ENCODE data around the gene FCHSD2. TPM values are rescaled to one million over a fixed set of nuclear protein-coding genes. Genes with fewer than 3 reads are reported as not detected.
"Not testable (repeated sequence)": the region's sequence is repeated elsewhere in the genome, so short reads cannot be mapped to it uniquely, and the experiment has no call there.

Gene FCHSD2
- total RNA-seq, 3 donors from 2014 or later (not counting 1 experiment from before 2014, with no cell fraction given) = 39.4 to 59.1 (median 42.1) TPM

GRCh38 chr11:72981971-72982685, 160.0 kb downstream of the FCHSD2 start:
- peaks cover 21% of the 10 kb centered on the region for H3K36me3 ChIP-seq (ENCODE audit: control insufficient read depth, insufficient read depth, low read length)
- no peak overlapping the region for H3K4me3 Mint-ChIP-seq
- no peak for TF ChIP-seq CTCF (IDR thresholded peaks at IDR 0.05)
- H3K36me3 Mint-ChIP-seq = peaks cover under 1% of the 10 kb centered on the region
- intact Hi-C loops (cut with micrococcal nuclease) = no loop called here
- H3K4me1 Mint-ChIP-seq = no peaks in the 10 kb centered on the region
- no peak overlapping the region for H3K27ac ChIP-seq (ENCODE audit: low read length)
- no peaks in the 10 kb centered on the region for H3K9me3 ChIP-seq (ENCODE audit: control insufficient read depth, insufficient read depth, low read length)
- no peak overlapping the region for H3K4me3 ChIP-seq (ENCODE audit: low read length)
- no peaks in the 10 kb centered on the region for H3K27me3 Mint-ChIP-seq (ENCODE audit: low read depth in 2 of 2)
- WGBS (ENCODE audit: insufficient coverage) = 55% methylated on average over 3 of the region's 3 CpGs
- no peak for DNase-seq
- H3K27ac Mint-ChIP-seq = no peak overlapping the region
- ATAC-seq = no peak
- no peaks in the 10 kb centered on the region for H3K4me1 ChIP-seq (ENCODE audit: control insufficient read depth, insufficient read depth, low read length)
- no peaks in the 10 kb centered on the region for H3K27me3 ChIP-seq (ENCODE audit: control insufficient read depth, insufficient read depth, low read length)
- H3K9me3 Mint-ChIP-seq = no peaks in the 10 kb centered on the region

DNA sequence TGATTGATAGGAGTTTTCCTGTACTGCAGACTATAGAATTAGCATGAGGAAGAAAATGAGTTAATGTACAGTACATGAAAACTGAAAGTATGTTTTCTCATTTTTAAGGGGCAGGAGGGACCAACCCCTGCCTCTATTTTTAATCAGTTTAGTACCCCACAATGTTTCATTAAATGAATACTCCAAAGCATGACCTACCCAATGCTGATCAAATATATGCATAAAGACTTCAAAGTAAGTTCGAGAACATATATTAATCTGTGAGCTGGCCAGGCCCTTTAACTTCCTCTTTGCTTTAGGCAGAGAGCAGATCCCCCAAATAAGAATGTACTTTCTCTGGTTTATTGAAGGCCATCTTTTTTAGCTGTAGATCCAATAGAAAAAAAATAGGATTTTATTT, 161.0 kb downstream of the FCHSD2 start:
- Mint-ChIP-seq H3K36me3 (no peaks in the 10 kb centered on the region), H3K4me1 (peaks cover 0 to 5% of the 10 kb centered on the region in 2 donors), H3K27me3 (ENCODE audit: low read depth in 2 of 2) (no peaks in the 10 kb centered on the region), H3K9me3 (no peaks in the 10 kb centered on the region), H3K27ac (no peak overlapping the region), H3K4me3 (no peak overlapping the region)
- H3K4me1 ChIP-seq (ENCODE audit: control insufficient read depth, insufficient read depth, low read length) = no peaks in the 10 kb centered on the region
- WGBS (ENCODE audit: insufficient coverage) = 55% methylated on average over 1 of the region's 1 CpG
- no peaks in the 10 kb centered on the region for H3K9me3 ChIP-seq (ENCODE audit: control insufficient read depth, insufficient read depth, low read length)
- H3K27me3 ChIP-seq (ENCODE audit: control insufficient read depth, insufficient read depth, low read length) = no peaks in the 10 kb centered on the region
- TF ChIP-seq CTCF (IDR thresholded peaks at IDR 0.05) = no peak
- no peak for DNase-seq
- ATAC-seq = no peak
- H3K36me3 ChIP-seq (ENCODE audit: control insufficient read depth, insufficient read depth, low read length) = peaks cover 21% of the 10 kb centered on the region
- H3K4me3 ChIP-seq (ENCODE audit: low read length) = no peak overlapping the region
- intact Hi-C loops (cut with micrococcal nuclease) = no loop called here
- H3K27ac ChIP-seq (ENCODE audit: low read length) = no peak overlapping the region

- H3K36me3 Mint-ChIP-seq; H3K4me3 Mint-ChIP-seq; H3K4me3 ChIP-seq (ENCODE audit: low read length); H3K27me3 ChIP-seq (ENCODE audit: control insufficient read depth, insufficient read depth, low read length); intact Hi-C loops (cut with micrococcal nuclease); DNase-seq; H3K9me3 Mint-ChIP-seq; H3K4me1 ChIP-seq (ENCODE audit: control insufficient read depth, insufficient read depth, low read length); ATAC-seq; H3K36me3 ChIP-seq (ENCODE audit: control insufficient read depth, insufficient read depth, low read length); H3K27me3 Mint-ChIP-seq (ENCODE audit: low read depth in 2 of 2); H3K9me3 ChIP-seq (ENCODE audit: control insufficient read depth, insufficient read depth, low read length); H3K27ac ChIP-seq (ENCODE audit: low read length); H3K27ac Mint-ChIP-seq: not testable (repeated sequence)
- H3K4me1 Mint-ChIP-seq = peaks cover 10 to 12% of the 10 kb centered on the region in 2 donors
- 100% methylated on average over 1 of the region's 2 CpGs for WGBS (ENCODE audit: insufficient coverage)
These were observed 164.3 kb downstream of the FCHSD2 start for GRCh38 chr11:72977782-72978181.

DNA sequence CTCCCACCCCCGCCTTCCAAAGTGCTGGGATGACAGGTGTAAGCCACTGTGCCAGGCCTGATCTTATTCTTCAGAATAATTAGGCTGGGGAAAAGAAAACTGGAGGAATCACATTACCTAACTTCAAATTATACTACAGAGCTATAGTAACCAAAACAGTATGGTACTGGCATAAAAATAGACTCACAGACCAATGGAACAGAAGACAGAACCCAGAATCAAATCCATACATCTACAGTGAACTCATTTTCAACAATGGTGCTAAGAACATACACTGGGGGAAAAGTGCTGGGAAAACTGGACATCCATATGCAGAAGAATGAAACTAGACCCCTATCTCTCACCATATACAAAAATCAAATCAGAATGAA, 165.6 kb downstream of the FCHSD2 start:
- 100% methylated on average over 1 of the region's 1 CpG for WGBS (ENCODE audit: insufficient coverage)
- DNase-seq; H3K27me3 ChIP-seq (ENCODE audit: control insufficient read depth, insufficient read depth, low read length): not testable (repeated sequence)

More for the DNA sequence above, 165.6 kb downstream of the FCHSD2 start:
- H3K36me3 Mint-ChIP-seq; H3K4me3 Mint-ChIP-seq; H3K9me3 ChIP-seq (ENCODE audit: control insufficient read depth, insufficient read depth, low read length); H3K4me3 ChIP-seq (ENCODE audit: low read length); intact Hi-C loops (cut with micrococcal nuclease); H3K27me3 Mint-ChIP-seq (ENCODE audit: low read depth in 2 of 2); H3K27ac Mint-ChIP-seq; H3K36me3 ChIP-seq (ENCODE audit: control insufficient read depth, insufficient read depth, low read length); ATAC-seq; H3K9me3 Mint-ChIP-seq; H3K4me1 ChIP-seq (ENCODE audit: control insufficient read depth, insufficient read depth, low read length): not testable (repeated sequence)
- H3K4me1 Mint-ChIP-seq = peaks cover 10 to 12% of the 10 kb centered on the region in 2 donors
- H3K27ac ChIP-seq (ENCODE audit: low read length) = peak overlapping the region; percentile 40
